Vagina (tissue), 2 donors: ENCODE measurements around the gene FRMPD4.

ENCODE experiments used
- CTCF ChIP-seq, 3 experiments: fragments of 450-650 bp in 2 of 3; fragments of 200-600 bp in 1 of 3; sonication (generic) in 1 of 3; IDR thresholded peaks; one replicate each; pipeline ENCODE4 v1.5.1; 2017 to 2019; ENCODE audit warnings: antibody characterized with exemption in 3 of 3, mild to moderate bottlenecking in 2 of 3, moderate library complexity in 2 of 3
- POLR2AphosphoS5 ChIP-seq, 2 donors: sonication (generic); formaldehyde crosslinking; IDR thresholded peaks; one replicate each; pipeline ENCODE4 v1.9.0; 2017; ENCODE audit warnings: antibody characterized with exemption in 2 of 2, mild to moderate bottlenecking in 2 of 2, low read depth in 1 of 2; ENCODE audit not compliant: insufficient read depth in 1 of 2

GRCh38 chrX:12330841-12331240 lies 192.6 kb downstream of the FRMPD4 start:
- TF ChIP-seq CTCF (IDR thresholded peaks at IDR 0.05) (no peak), POLR2AphosphoS5 (IDR thresholded peaks at IDR 0.05; ENCODE audit: insufficient read depth in 1 of 2, low read depth in 1 of 2) (no peak)
